ENCODE results near the gene PEAK3.

The PEAK3 gene

GRCh38 chr19:2255982-2256685 lies 25.8 kb downstream of the PEAK3 start, which contains the start of gene JSRP1:
Gene JSRP1, minus strand, starts transcription at chr19:2256417. Its CDS starts 1,103 bp downstream, at chr19:2255314.
- peaks cover 0 to 37% (median 31%) of the 10 kb centered on the region in 4 experiments for H3K4me1 ChIP-seq (ENCODE audit: control extremely low read depth in 1 of 4, control insufficient read depth in 4 of 4, insufficient read depth in 4 of 4, low read length in 3 of 4)
- no peak within 1 kb of the TSS for H3K27ac ChIP-seq (ENCODE audit: insufficient read depth in 1 of 2, low read depth in 1 of 2, low read length in 2 of 2, poor library complexity in 1 of 2, severe bottlenecking in 2 of 2)
- ChIA-PET POLR2A (no interaction called here), CTCF (interaction anchor here (0.8 to 1.2 kb wide), 2 partner anchors 11 to 78 kb away, joined by 3 read pairs; no protein-coding TSS in a partner anchor)
- WGBS (ENCODE audit: insufficient coverage) = 93% methylated on average over 22 of the region's 24 CpGs
- H3K4me3 ChIP-seq (ENCODE audit: control insufficient read depth in 1 of 7, extremely low read depth in 1 of 7, insufficient read depth in 4 of 7, low read depth in 2 of 7, low read length in 6 of 7) = no peak within 1 kb of the TSS
- DNase-seq = peak in 2 of 3 donors; percentile 83 to 84
- H3K36me3 ChIP-seq (ENCODE audit: control insufficient read depth in 4 of 4, insufficient read depth in 4 of 4, low read length in 3 of 4) = no peaks in the 10 kb centered on the region
- peaks cover 0 to 30% (median 7%) of the 10 kb centered on the region in 5 experiments for H3K27me3 ChIP-seq (replicated peaks in 2 of 5; ENCODE audit: control insufficient read depth in 4 of 5, insufficient read depth in 5 of 5, low read length in 4 of 5)
- no peaks in the 10 kb centered on the region for H3K9me3 ChIP-seq (ENCODE audit: control extremely low read depth in 1 of 5, control insufficient read depth in 4 of 5, insufficient read depth in 2 of 5, low read depth in 1 of 5, low read length in 4 of 5)

DNA sequence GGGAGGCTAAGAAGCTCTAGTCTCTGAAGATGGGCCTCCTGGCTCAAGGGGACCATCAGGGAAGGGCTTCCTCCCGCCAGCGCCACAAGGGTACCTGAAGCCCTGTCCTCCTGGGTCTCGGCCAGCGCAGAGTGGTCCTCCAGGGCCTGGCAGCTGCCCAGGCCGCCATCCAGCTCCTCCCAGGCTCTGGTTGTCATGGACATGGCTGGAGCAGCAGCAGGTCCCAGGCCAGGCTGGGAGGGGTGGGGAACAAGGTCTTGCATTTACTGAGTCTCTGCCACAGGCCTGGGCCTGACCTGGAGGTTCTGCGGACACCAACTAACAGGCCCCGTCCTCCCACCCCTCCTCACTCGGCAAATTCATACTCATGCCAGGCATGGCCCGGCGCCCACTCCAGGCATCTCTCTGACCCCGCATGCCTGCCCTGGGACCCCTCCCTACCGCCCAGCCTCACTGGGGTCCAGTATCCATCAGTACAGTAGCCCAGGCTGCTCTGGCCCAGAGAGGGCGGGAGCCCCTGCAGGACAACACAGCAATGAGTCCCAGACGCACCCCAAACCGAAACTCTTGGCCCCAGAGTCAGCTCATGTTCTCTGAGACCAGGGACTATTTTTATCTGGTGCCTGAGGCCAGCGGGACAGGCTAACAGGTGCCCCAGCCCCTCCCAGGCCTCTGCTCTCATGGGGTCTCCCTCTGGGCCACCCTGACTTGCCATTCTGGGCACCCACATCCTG lies 26.7 kb downstream of the PEAK3 start:
- no peaks in the 10 kb centered on the region for H3K9me3 ChIP-seq (ENCODE audit: control extremely low read depth in 1 of 5, control insufficient read depth in 4 of 5, insufficient read depth in 2 of 5, low read depth in 1 of 5, low read length in 4 of 5)
- WGBS (ENCODE audit: insufficient coverage) = over 99% methylated on average over 13 of the region's 16 CpGs
- ChIA-PET POLR2A (interaction anchor here (0.7 kb wide), 1 partner anchor 56 kb away, joined by 4 read pairs; no protein-coding TSS in a partner anchor), CTCF (interaction anchor here (0.8 to 1.8 kb wide), 3 partner anchors 8 to 327 kb away, joined by 3 to 7 read pairs (median 3); no protein-coding TSS in a partner anchor)
- H3K36me3 ChIP-seq (ENCODE audit: control insufficient read depth in 4 of 4, insufficient read depth in 4 of 4, low read length in 3 of 4) = no peaks in the 10 kb centered on the region
- H3K4me3 ChIP-seq (ENCODE audit: control insufficient read depth in 1 of 7, extremely low read depth in 1 of 7, insufficient read depth in 4 of 7, low read depth in 2 of 7, low read length in 6 of 7) = no peak overlapping the region
- H3K27me3 ChIP-seq (replicated peaks in 2 of 5; ENCODE audit: control insufficient read depth in 4 of 5, insufficient read depth in 5 of 5, low read length in 4 of 5) = peaks cover 0 to 38% (median 7%) of the 10 kb centered on the region in 5 experiments
- no peak overlapping the region for H3K27ac ChIP-seq (ENCODE audit: insufficient read depth in 1 of 2, low read depth in 1 of 2, low read length in 2 of 2, poor library complexity in 1 of 2, severe bottlenecking in 2 of 2)
- peaks cover 0 to 45% (median 38%) of the 10 kb centered on the region in 4 experiments for H3K4me1 ChIP-seq (ENCODE audit: control extremely low read depth in 1 of 4, control insufficient read depth in 4 of 4, insufficient read depth in 4 of 4, low read length in 3 of 4)
- no peak for DNase-seq

DNA sequence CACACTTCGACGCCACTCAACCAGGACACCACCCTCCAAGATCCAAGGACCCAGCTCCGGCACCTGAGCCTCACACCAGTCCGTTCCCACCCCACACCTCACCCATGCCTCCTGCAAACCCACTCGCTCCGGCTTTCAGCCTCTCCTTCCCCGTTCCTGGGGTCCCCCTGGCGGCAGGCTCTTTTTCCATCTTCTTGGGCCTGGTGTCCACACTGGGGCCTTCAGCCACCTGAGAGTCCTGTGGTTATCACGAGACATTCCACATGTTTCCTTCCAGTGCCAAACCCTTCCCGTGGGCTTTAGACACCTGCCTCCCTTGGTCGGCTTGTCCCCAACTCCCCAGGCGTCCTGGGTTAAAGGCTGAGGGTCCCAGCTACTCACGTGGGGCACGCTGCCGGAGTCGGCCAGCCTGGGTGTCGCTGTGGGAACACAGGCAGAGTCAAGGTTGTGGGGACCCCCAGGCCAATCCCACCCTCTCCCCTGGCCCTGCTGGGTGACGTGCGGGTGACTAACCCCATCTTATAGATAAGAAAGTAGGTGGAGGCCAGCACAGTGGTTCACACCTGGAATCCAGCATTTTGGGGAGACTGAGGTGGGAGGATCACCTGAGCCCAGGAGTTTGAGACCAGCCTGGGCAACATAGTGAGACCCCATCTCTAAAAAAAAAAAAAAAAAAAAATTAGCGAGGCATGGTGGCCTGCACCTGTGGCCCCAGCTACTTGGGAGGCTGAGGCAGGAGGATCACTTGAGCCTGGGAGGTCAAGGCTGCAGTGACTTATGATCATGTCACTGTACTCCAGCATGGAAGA lies 27.7 kb downstream of the PEAK3 start:
- Histone ChIP-seq H3K4me3 (ENCODE audit: control insufficient read depth in 1 of 7, extremely low read depth in 1 of 7, insufficient read depth in 4 of 7, low read depth in 2 of 7, low read length in 6 of 7) (peak overlapping the region in 2 of 7 experiments; percentile 70 to 73), H3K9me3 (ENCODE audit: control extremely low read depth in 1 of 5, control insufficient read depth in 4 of 5, insufficient read depth in 2 of 5, low read depth in 1 of 5, low read length in 4 of 5) (no peaks in the 10 kb centered on the region), H3K36me3 (ENCODE audit: control insufficient read depth in 4 of 4, insufficient read depth in 4 of 4, low read length in 3 of 4) (peaks cover 0 to 3% (median under 1%) of the 10 kb centered on the region in 4 experiments), H3K27me3 (replicated peaks in 2 of 5; ENCODE audit: control insufficient read depth in 4 of 5, insufficient read depth in 5 of 5, low read length in 4 of 5) (peaks cover 0 to 48% (median 7%) of the 10 kb centered on the region in 5 experiments), H3K27ac (ENCODE audit: insufficient read depth in 1 of 2, low read depth in 1 of 2, low read length in 2 of 2, poor library complexity in 1 of 2, severe bottlenecking in 2 of 2) (no peak overlapping the region), H3K4me1 (ENCODE audit: control extremely low read depth in 1 of 4, control insufficient read depth in 4 of 4, insufficient read depth in 4 of 4, low read length in 3 of 4) (peaks cover 0 to 52% (median 40%) of the 10 kb centered on the region in 4 experiments)
- DNase-seq = no peak
- ChIA-PET CTCF (interaction anchor here (0.9 to 7.5 kb wide), 6 partner anchors 9 to 326 kb away, joined by 3 to 52 read pairs (median 6); no protein-coding TSS in a partner anchor), POLR2A (interaction anchor here (0.7 to 1.0 kb wide), 3 partner anchors 17 to 55 kb away, joined by 3 to 4 read pairs (median 4); no protein-coding TSS in a partner anchor)
- 84% methylated on average over 12 of the region's 20 CpGs for WGBS (ENCODE audit: insufficient coverage)

- H3K4me3 ChIP-seq (ENCODE audit: control insufficient read depth in 1 of 7, extremely low read depth in 1 of 7, insufficient read depth in 4 of 7, low read depth in 2 of 7, low read length in 6 of 7) = peak overlapping the region in 6 of 7 experiments; percentile 38 to 73 (median 59)
- no peaks in the 10 kb centered on the region for H3K9me3 ChIP-seq (ENCODE audit: control extremely low read depth in 1 of 5, control insufficient read depth in 4 of 5, insufficient read depth in 2 of 5, low read depth in 1 of 5, low read length in 4 of 5)
- POLR2A ChIA-PET = interaction anchor here (0.7 to 1.1 kb wide), 4 partner anchors 16 to 24 kb away, joined by 3 to 5 read pairs (median 4); no protein-coding TSS in a partner anchor
- peak; percentile 46 to 71 (median 68) for DNase-seq
- no peak overlapping the region for H3K27ac ChIP-seq (ENCODE audit: insufficient read depth in 1 of 2, low read depth in 1 of 2, low read length in 2 of 2, poor library complexity in 1 of 2, severe bottlenecking in 2 of 2)
- WGBS (ENCODE audit: insufficient coverage) = 12% methylated on average over 76 of the region's 77 CpGs
- peaks cover 0 to 53% (median 7%) of the 10 kb centered on the region in 5 experiments for H3K27me3 ChIP-seq (replicated peaks in 2 of 5; ENCODE audit: control insufficient read depth in 4 of 5, insufficient read depth in 5 of 5, low read length in 4 of 5)
- peaks cover 0 to 49% (median 39%) of the 10 kb centered on the region in 4 experiments for H3K4me1 ChIP-seq (ENCODE audit: control extremely low read depth in 1 of 4, control insufficient read depth in 4 of 4, insufficient read depth in 4 of 4, low read length in 3 of 4)
- CTCF ChIA-PET = interaction anchor here (0.9 to 7.5 kb wide), 9 partner anchors 10 to 102 kb away, joined by 3 to 52 read pairs (median 5); partner anchors contain the start of gene AP3D1
- peaks cover 0 to 12% (median 5%) of the 10 kb centered on the region in 4 experiments for H3K36me3 ChIP-seq (ENCODE audit: control insufficient read depth in 4 of 4, insufficient read depth in 4 of 4, low read length in 3 of 4)
Measured at GRCh38 chr19:2253106-2254063, 28.6 kb downstream of the PEAK3 start.

GRCh38 chr19:2252797-2253105 lies 29.2 kb downstream of the PEAK3 start:
- ChIA-PET CTCF (interaction anchor here (1.0 to 7.5 kb wide), 6 partner anchors 9 to 101 kb away, joined by 3 to 52 read pairs (median 6); partner anchors contain the start of gene AP3D1), POLR2A (interaction anchor here (1.1 kb wide), 2 partner anchors 17 to 21 kb away, joined by 5 read pairs; no protein-coding TSS in a partner anchor)
- peaks cover 0 to 53% (median 7%) of the 10 kb centered on the region in 5 experiments for H3K27me3 ChIP-seq (replicated peaks in 2 of 5; ENCODE audit: control insufficient read depth in 4 of 5, insufficient read depth in 5 of 5, low read length in 4 of 5)
- no peak overlapping the region for H3K27ac ChIP-seq (ENCODE audit: insufficient read depth in 1 of 2, low read depth in 1 of 2, low read length in 2 of 2, poor library complexity in 1 of 2, severe bottlenecking in 2 of 2)
- no peaks in the 10 kb centered on the region for H3K9me3 ChIP-seq (ENCODE audit: control extremely low read depth in 1 of 5, control insufficient read depth in 4 of 5, insufficient read depth in 2 of 5, low read depth in 1 of 5, low read length in 4 of 5)
- peaks cover 0 to 45% (median 37%) of the 10 kb centered on the region in 4 experiments for H3K4me1 ChIP-seq (ENCODE audit: control extremely low read depth in 1 of 4, control insufficient read depth in 4 of 4, insufficient read depth in 4 of 4, low read length in 3 of 4)
- peak overlapping the region in 6 of 7 experiments; percentile 38 to 73 (median 59) for H3K4me3 ChIP-seq (ENCODE audit: control insufficient read depth in 1 of 7, extremely low read depth in 1 of 7, insufficient read depth in 4 of 7, low read depth in 2 of 7, low read length in 6 of 7)
- no peak for DNase-seq
- H3K36me3 ChIP-seq (ENCODE audit: control insufficient read depth in 4 of 4, insufficient read depth in 4 of 4, low read length in 3 of 4) = peaks cover 0 to 18% (median 8%) of the 10 kb centered on the region in 4 experiments
- WGBS (ENCODE audit: insufficient coverage) = 24% methylated on average over 5 of the region's 18 CpGs

All from common myeloid progenitor, CD34-positive (primary cell).